ENCODE data around the gene NOD1. TPM values are rescaled to one million over a fixed set of nuclear protein-coding genes. Genes with fewer than 3 reads are reported as not detected.
"Not testable (repeated sequence)": the region's sequence is repeated elsewhere in the genome, so short reads cannot be mapped to it uniquely, and the experiment has no call there.

The NOD1 gene
- total RNA-seq, 1 experiment from 2014 or later, result 17.5 TPM

DNA sequence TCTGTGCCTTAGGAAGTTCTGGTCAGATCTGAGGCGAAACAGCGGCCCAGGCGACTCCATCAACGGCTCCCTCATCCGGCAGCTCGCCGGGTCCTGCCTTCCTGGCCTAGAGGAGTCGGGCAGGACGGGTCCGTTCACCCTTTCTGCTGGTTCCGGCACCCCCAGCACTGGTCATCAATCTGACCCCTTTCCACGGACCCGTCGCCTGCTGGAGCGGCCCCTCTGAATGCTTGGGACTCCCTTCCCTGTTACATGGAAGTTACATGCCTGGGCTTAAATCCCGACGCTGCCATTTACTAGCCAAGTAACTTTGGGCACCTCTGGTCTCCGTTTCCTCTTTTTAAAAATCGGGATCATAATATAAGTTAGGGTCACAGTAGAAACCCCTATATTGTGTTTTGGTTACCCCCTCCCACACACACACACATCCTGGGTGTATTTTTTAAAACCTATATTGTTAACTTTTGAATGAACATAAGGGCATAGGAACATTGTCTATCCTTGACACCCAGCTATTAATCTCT, 26.7 kb upstream of the NOD1 start:
- DNase-seq (ENCODE audit: low read depth), result no peak

DNA sequence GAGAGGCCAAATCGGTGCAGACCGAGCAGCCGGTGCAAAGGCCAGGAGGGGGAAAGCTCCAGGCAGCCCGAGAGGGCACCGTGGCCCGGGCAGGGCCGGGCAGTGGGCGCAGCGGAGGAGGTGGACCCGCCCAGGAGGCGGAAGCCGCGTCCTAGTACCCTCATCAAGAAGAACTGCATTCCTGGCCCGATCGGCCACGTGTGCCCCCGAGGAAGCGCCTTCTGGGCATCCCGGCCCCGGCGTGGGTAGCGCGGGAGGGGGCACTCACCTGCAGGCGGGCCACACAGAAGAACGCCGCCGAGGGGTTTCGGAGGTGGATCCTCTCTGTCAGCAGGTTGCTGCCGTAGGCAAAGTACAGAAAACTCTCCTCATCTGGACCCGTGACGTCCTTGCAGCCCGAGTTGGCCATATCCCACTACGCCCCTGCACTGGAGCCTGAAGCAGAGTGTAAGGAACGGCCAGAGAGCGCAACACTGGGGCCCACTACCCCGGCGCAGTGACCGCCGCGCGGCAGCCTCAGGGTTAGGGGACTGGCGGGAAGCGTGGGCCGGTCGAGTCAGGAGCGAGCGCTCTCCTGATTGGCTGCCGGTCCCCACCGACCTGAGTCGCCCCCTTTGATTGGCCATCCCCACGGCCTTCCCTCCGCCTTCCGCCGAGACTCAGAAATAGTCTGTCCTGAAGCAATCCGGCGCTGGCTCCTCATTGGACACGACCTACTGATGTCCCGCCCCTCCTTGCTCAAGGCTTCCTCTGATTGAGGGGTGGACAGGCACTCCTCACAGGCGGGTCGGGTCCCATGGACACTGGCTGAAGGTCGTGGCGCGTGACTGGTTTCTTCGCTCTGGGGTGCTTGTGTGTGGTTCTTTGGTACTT, 26.0 kb upstream of the NOD1 start, which contains the start of gene GGCT:
Gene GGCT (minus strand): TSS at position 529 of the 873 bp plus-strand sequence. CDS start 120 bp downstream, at position 409.
- peak; percentile 99 for DNase-seq (ENCODE audit: low read depth)

GRCh38 chr7:30503274-30504212, 25.0 kb upstream of the NOD1 start:
- DNase-seq (ENCODE audit: low read depth), result no peak

DNA sequence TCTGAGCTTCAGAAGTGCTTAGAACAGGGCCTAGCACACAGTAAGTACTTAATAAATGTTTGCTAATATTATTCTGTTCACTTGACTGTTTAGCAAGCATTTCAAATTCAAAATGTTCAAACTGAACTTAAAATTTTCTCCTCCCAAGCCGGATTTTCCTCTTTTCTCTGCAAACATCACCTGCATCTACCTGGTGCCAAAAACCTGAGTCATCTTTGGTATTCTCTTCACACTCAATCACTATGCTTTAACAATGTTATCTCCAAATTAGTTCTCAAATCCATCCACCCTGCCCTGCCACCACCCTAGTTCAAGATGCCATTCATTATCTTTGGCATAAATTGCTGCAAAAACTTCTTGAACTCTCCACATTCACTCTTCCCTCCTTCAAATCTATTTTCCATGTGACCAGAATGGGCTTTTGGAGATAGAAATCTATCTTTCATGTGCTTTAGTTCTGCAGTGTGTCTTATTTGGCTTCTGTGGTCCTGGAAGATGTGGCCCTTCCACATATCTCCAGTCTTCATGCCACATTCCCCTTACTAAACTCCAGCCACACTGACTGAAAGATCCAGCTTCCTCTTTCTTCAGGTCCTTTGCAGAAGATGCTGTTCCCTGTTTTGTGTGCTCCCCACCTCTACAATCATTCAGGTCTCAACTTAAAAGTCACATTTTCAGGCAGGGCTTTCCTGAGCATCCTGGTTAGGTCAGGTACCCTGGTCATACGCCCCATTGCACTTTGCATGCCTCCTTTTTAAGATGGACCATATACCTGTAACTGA, 24.1 kb upstream of the NOD1 start:
- no peak for DNase-seq (ENCODE audit: low read depth)

DNA sequence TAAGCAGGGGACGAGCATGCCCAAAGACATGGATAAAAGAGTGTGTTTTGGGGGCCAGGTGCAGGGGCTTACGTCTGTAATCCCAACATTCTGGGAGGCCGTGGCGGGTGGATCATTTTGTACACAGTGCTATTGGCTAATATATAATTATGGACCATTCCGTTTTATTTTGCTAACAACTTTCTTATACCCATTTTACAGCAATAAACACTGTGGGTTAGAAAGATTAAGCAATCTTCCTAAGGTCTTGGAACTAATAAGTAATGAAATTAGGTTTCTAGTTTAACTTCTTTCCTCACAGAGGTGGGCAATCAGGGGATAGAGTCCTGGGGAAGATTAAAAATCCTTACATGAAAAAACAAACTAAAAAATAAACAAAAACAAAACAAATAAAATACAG, 22.7 kb upstream of the NOD1 start:
- DNase-seq (ENCODE audit: low read depth), result no peak

GRCh38 chr7:30493228-30493627, 14.6 kb upstream of the NOD1 start:
- DNase-seq (ENCODE audit: low read depth), result no peak

DNA sequence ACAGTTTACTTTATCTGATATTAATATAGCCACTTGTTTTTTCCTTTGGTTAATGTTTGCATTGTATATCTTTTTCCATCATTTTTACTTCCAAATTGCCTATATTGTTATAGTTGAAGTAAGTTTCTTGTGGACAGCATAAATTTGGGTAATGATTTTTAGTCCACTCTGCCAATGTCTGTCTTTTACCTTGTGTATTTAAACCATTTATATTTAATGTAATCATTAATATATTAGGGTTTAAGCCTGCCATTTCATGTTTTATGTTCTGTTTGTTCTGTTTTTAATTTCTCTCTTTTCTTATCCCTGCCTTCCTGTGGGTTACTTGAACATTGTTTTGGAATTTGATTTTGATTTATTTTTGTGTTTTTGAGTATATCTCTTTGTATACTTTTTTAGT, 12.8 kb upstream of the NOD1 start:
- DNase-seq (ENCODE audit: low read depth), result no peak

- no peak for DNase-seq (ENCODE audit: low read depth)
These were observed 8.8 kb upstream of the NOD1 start for GRCh38 chr7:30487371-30487770.

- peak; percentile 10 for DNase-seq (ENCODE audit: low read depth)
These were observed 7.1 kb upstream of the NOD1 start for GRCh38 chr7:30485667-30486066.

DNA sequence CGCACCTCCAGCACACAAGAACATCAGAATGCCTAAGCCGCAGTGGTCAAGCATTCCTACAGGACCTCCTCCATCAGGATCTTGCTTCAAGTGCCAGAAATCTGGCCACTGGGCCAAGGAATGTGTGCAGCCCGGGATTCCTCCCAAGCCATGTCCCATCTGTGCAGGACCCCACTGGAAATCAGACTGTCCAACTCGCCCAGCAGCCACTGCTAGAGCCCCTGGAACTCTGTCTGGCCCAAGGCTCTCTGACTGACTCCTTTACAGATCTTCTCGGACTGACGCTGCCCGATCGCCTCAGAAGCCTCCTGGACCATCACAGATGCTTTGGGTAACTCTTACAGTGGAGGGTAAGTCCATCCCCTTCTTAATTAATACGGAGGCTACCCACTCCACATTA, 2.8 kb upstream of the NOD1 start:
- not testable (repeated sequence) for DNase-seq (ENCODE audit: low read depth)

DNA sequence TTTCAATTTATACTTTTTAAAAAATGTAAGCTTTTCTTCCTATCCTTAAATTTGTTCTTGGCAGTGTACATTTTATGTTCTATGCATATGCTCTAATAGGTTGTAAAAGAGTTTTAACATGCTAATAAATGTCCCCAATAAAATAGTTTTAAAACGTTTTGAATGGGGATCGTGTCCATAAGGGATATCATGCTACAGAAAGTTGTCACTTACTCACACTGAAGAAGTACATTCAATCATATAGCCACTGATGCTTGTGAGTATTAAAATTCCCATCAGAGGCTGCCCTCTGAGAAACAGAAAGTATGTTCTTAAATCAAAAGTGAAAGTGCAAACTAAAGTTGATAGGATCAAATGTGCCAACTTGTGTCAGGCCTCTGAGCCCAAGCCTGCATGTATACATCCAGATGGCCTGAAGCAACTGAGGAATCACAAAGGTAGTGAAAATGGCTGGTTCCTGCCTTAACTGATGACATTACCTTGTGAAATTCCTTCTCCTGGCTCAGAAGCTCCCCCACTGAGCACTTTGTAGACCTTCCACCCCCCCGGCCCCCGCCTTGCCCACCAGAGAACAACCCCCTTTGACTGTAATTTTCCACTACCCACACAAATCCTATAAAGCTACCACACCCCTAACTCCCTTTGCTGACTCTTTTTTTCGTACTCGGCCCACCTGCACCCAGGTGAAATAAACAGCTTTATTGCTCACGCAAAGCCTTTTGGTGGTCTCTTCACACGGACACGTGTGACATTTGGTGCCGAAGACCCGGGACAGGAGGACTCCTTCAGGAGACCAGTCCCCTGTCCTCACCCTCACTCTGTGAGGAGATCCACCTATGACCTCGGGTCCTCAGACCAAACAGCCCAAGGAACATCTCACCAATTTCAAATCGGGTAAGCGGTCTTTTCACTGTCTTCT, 877 bp upstream of the NOD1 start:
- DNase-seq (ENCODE audit: low read depth), result peak; percentile 53

DNA sequence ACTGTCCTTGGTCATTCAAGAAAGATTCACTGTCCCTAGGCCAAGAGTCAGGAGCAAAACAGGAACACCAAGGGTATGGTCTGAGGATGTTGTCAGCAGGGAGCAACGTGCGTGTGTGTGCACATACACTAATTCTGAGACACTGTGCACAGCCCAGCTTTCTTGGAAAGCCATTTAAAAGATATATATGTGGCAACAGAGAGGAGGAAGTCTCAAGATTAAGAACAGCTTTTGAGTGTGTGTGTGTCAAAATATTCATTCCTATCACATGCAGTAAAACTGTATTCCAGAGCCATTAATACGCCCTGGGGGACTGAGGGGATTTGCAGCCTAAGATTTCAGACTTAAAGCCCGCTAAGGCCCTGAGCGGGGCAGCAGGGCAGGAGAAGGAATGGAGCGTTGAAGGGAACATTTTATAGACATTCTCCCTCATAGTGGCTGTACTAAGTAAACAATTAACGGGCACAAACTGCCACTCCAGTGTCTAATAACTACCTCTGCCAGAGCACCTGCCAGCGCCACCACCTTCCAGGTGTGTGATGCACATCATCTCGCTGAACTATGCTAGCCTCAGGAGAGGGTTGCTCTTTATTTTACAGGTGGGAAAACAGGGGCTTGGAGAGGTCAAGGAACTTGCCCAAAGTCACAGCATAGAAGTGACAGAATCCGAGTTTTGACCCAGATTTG, 2.0 kb downstream of the NOD1 start:
- DNase-seq (ENCODE audit: low read depth), result no peak

DNA sequence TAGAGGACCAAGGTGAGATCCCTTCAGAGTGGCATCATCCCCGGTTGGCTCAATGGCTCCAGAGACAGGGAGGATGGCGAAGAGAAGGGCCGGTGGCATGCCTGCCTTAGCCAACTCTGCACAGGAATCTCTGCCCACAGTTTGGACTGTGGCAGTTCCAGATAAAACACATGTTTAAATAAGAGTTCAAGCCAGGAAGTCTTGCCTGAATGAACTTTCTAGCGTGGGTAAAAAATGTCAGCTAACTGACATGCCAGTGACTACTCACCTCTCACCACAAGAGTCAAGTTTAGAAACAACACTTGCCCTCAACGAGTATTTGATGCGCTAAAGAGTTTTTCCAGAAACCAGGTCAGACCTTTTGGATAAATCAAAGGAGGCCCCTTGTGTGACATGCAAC, 3.0 kb downstream of the NOD1 start:
- DNase-seq (ENCODE audit: low read depth), result no peak

DNA sequence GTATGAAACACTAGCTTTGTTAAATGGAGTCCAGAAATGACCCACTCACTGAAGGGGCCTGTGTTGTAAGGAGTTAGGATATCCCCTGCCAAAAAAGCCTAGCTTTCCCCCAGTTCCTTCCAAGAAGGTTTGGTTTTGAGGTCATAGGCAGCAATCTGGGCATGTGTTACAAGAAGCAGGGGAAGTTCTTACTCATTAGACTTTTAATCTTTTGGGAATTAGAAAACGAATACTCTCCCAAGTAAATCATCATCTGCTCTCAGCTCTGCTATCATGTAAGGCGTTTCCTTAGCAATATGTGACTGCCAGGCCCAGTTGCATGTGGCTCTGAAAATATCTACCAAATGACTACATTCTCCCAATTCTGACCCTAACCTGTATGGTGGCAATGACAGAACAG, 3.7 kb downstream of the NOD1 start:
- DNase-seq (ENCODE audit: low read depth), result peak; percentile 61

- DNase-seq (ENCODE audit: low read depth), result no peak
These were observed 4.1 kb downstream of the NOD1 start for GRCh38 chr7:30474485-30474884.

GRCh38 chr7:30473903-30474302, 4.7 kb downstream of the NOD1 start:
- DNase-seq (ENCODE audit: low read depth), result no peak

DNA sequence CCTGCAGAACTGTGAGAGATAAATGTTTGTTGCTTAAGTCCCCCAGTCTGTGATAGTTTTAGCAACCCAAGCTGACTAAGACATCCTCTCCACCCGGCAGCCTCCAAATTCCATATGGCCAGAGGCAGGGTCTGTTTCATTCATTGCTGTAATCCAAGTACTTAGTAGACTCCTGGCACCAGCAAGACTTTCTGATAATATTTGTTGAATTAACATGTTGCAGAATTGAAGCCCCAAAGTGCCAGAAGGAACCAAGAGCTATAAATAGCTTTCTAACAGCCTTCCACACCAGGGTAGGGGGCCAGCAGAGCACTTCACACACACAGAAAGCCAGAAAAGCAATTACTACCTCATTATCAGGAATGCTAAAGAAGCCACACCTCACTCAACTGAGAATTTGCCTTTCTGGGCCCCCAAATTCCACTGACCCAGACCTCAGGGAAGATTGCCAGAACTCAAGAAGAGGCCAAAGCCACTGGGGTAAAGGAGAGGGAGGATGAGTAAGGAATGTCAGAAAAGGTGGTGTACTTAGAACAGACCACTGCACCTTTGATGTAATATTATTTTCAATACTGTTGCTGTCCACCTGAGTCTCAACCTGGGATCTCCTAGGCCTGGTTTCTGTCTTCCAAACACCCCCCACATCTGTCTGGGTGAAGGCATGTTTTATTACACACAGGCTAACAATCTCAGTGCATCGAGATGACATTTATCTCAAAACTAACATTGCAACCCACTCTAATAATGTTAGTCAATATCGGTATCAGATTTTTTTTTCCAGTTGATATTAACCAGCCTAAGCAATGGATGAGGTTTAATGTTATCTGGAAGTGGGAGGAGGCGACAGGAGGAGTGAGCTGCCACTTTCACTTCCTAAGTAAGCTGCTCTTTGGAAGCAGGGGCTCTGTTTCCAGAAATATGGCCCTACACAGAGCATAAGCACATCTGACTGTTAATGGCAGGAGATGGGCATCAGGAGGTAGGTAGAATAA, 5.5 kb downstream of the NOD1 start:
- no peak for DNase-seq (ENCODE audit: low read depth)

DNA sequence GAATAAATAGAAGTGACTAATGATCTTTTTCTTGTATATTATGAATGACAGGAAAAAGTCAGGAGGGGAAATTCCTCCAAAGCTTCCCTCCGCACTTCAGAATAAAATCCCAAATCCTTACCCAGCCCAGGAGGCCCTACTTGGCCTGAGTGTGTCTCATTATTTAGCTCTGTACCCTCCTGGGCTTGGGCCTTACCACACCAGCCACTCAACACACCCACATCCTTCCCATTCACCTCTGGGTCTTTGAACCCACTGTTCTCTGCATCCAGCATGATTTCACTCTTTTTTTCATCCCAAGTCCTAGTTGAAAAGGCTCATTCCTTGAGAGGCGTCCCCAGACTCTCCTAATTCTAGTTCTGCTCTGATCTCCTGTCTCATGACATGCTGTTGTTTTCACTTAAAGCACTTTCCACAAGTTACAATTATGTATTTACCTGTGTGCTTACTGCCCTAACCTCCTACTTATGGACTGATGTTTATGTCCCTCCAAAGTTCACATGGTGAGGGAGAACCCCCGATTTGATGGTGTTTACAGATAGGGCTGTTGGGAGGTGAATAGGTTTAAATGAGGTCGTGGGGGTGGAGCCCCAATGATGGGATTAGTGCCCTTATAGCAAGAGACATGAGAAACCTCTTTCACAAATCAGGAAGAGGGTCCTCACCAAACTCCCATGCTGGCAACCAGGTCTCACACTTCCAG, 6.4 kb downstream of the NOD1 start:
- DNase-seq (ENCODE audit: low read depth), result no peak
